Measurements from ENCODE around the gene ACTMAP. TPM values are rescaled to one million over a fixed set of nuclear protein-coding genes. Genes with fewer than 3 reads are reported as not detected.
A peak's percentile ranks its signal among the peaks of the same experiment; 100 is the strongest.

The ACTMAP gene
- total and polyA plus RNA-seq, 9 of the 15 experiments (the other 6 are each of a cell fraction or from before 2014, with no cell fraction given) = 1.7 to 16.6 (median 4.9) TPM

GRCh38 chr19:40797963-40798682 lies 47.8 kb upstream of the ACTMAP start (continued):
- TF ChIP-seq ZBTB2 (IDR thresholded peaks at IDR 0.05) (0 out of 2 replicates have a peak, but pooled peaks have one; percentile 44), TRIM24 (IDR thresholded peaks at IDR 0.05) (peak in 1 of 2 experiments; percentile 66; a peak in 2 of 4 replicates), HNRNPL (IDR thresholded peaks at IDR 0.05; ENCODE audit: low read depth, low read length) (0 out of 2 replicates have a peak, but pooled peaks have one; percentile 38), JUND (IDR thresholded peaks at IDR 0.05; ENCODE audit: borderline replicate concordance, low read depth, low read length) (no peak), JUND (tag; IDR thresholded peaks at IDR 0.05; ENCODE audit: borderline replicate concordance, low read depth, low read length) (peak; percentile 33; the same call in 1 of the 3 replicates), ETV1 (tag; conservative IDR thresholded peaks at IDR 0.05; ENCODE audit: low read depth) (0 out of 2 replicates have a peak, but pooled peaks have one; percentile 30), NR2C2 (CRISPR knock-in tag; IDR thresholded peaks at IDR 0.05) (no peak), NR2C2 (tag; IDR thresholded peaks at IDR 0.05) (peak; percentile 49; the same call in 1 of the 2 replicates), CBFB (CRISPR knock-in tag; IDR thresholded peaks at IDR 0.05) (no peak), THRB (CRISPR knock-in tag; conservative IDR thresholded peaks at IDR 0.05) (0 out of 2 replicates have a peak, but pooled peaks have one; percentile 68), HOXB6 (CRISPR knock-in tag; IDR thresholded peaks at IDR 0.05; ENCODE audit: borderline replicate concordance) (no peak), ZNF212 (CRISPR knock-in tag; IDR thresholded peaks at IDR 0.05) (no peak), ARHGAP35 (IDR thresholded peaks at IDR 0.05; ENCODE audit: partially characterized antibody) (peak; percentile 21), CBX1 (IDR thresholded peaks at IDR 0.05; ENCODE audit: low read depth) (peak; percentile 31; the same call in 1 of the 2 replicates), SMARCA4 (IDR thresholded peaks at IDR 0.05) (peak; percentile 59; the same call in 1 of the 2 replicates), SNRNP70 (optimal IDR thresholded peaks at IDR 0.05; ENCODE audit: low read depth, low read length) (no peak), ZNF699 (CRISPR knock-in tag; IDR thresholded peaks at IDR 0.05; ENCODE audit: insufficient replicate concordance) (no peak), SIN3B (IDR thresholded peaks at IDR 0.05; ENCODE audit: low read depth) (no peak), CREB3 (tag; conservative IDR thresholded peaks at IDR 0.05; ENCODE audit: low read depth) (peak; percentile 82; the same call in 1 of the 2 replicates)
- TF ChIP-seq, protein P1, sequence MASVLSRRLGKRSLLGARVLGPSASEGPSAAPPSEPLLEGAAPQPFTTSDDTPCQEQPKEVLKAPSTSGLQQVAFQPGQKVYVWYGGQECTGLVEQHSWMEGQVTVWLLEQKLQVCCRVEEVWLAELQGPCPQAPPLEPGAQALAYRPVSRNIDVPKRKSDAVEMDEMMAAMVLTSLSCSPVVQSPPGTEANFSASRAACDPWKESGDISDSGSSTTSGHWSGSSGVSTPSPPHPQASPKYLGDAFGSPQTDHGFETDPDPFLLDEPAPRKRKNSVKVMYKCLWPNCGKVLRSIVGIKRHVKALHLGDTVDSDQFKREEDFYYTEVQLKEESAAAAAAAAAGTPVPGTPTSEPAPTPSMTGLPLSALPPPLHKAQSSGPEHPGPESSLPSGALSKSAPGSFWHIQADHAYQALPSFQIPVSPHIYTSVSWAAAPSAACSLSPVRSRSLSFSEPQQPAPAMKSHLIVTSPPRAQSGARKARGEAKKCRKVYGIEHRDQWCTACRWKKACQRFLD (CRISPR knock-in tag; IDR thresholded peaks at IDR 0.05) = peak; percentile 41; the same call in 1 of the 2 replicates
- TF ChIP-seq, protein P2, sequence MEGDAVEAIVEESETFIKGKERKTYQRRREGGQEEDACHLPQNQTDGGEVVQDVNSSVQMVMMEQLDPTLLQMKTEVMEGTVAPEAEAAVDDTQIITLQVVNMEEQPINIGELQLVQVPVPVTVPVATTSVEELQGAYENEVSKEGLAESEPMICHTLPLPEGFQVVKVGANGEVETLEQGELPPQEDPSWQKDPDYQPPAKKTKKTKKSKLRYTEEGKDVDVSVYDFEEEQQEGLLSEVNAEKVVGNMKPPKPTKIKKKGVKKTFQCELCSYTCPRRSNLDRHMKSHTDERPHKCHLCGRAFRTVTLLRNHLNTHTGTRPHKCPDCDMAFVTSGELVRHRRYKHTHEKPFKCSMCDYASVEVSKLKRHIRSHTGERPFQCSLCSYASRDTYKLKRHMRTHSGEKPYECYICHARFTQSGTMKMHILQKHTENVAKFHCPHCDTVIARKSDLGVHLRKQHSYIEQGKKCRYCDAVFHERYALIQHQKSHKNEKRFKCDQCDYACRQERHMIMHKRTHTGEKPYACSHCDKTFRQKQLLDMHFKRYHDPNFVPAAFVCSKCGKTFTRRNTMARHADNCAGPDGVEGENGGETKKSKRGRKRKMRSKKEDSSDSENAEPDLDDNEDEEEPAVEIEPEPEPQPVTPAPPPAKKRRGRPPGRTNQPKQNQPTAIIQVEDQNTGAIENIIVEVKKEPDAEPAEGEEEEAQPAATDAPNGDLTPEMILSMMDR (IDR thresholded peaks at IDR 0.05 in 2 of 3, conservative IDR thresholded peaks at IDR 0.05 in 1 of 3; ENCODE audit: insufficient read depth in 2 of 3, low read depth in 1 of 3, low read length in 3 of 3) = peak; percentile 33 to 57 (median 55); a peak in 5 of 6 replicates

Data from K562 (cell line).